HCT116 (cell line): ENCODE measurements around the gene SIX3.

Source experiments
- CTCF ChIP-seq, 3 experiments: fragments of 200-600 bp in 1 of 3; sonication (generic) in 1 of 3; IDR thresholded peaks in 2 of 3; conservative IDR thresholded peaks in 1 of 3; 2 replicates each; pipeline ENCODE4 v1.5.1; 2012 to 2017; ENCODE audit warnings: low read depth in 2 of 3, low read length in 2 of 3, antibody characterized with exemption in 1 of 3, borderline replicate concordance in 1 of 3, control low read depth in 1 of 3, mild to moderate bottlenecking in 1 of 3, mixed read lengths in 1 of 3, mixed run types in 1 of 3, moderate library complexity in 1 of 3; ENCODE audit not compliant: insufficient read depth in 1 of 3
- EGR1 ChIP-seq: IDR thresholded peaks from 2 replicates; pipeline ENCODE4 v1.6.1; 2012; ENCODE audit warnings: low read depth
- EZH2phosphoT487 ChIP-seq: fragments of 200-600 bp; IDR thresholded peaks from 2 replicates; pipeline ENCODE4 v1.6.1; 2018; ENCODE audit warnings: antibody characterized with exemption, borderline replicate concordance
- FOSL1 ChIP-seq: IDR thresholded peaks from 2 replicates; pipeline ENCODE4 v1.6.1; 2012; ENCODE audit warnings: low read depth
- JUND ChIP-seq: IDR thresholded peaks from 2 replicates; pipeline ENCODE4 v1.6.1; 2012
- POLR2A ChIP-seq: IDR thresholded peaks from 2 replicates; pipeline ENCODE4 v1.7.0; 2011; ENCODE audit warnings: borderline replicate concordance; ENCODE audit not compliant: insufficient read depth, insufficient read length; ENCODE audit errors: extremely low read depth
- SP1 ChIP-seq: IDR thresholded peaks from 2 replicates; pipeline ENCODE4 v1.6.1; 2012; ENCODE audit warnings: low read depth
- SRF ChIP-seq: IDR thresholded peaks from 2 replicates; pipeline ENCODE4 v1.6.1; 2012; ENCODE audit warnings: low read depth
- TF ChIP-seq, protein P1 (sequence below): IDR thresholded peaks from 2 replicates; pipeline ENCODE4 v1.6.1; 2012
- TF ChIP-seq, protein P2 (sequence below): IDR thresholded peaks from 2 replicates; pipeline ENCODE4 v1.6.1; 2012; ENCODE audit warnings: low read depth

DNA sequence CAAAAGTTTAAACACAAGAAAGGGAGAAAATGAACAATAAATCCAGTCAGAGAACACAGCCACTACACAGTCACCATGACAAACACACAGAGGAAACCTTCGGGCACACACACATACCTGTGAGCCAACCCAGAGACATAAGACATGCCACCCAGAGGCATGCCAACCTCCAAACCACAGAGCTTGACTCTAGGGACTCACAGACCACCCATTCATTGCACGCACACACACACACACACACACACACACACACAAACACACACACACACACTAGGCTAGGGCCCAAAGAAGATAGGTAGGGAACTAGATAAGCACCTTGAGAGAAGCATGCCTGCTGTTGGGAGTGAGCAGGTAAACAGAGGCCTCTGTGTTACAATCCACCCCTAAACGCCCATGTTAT, 9.1 kb downstream of the SIX3 start:
- TF ChIP-seq EZH2phosphoT487 (no peak), CTCF (IDR thresholded peaks at IDR 0.05 in 2 of 3, conservative IDR thresholded peaks at IDR 0.05 in 1 of 3; ENCODE audit: borderline replicate concordance in 1 of 3, insufficient read depth in 1 of 3, low read depth in 2 of 3, low read length in 2 of 3) (no peak), JUND (no peak), FOSL1 (no peak), POLR2A (no peak), EGR1 (no peak), SRF (no peak), SP1 (no peak)
- TF ChIP-seq, protein P1, sequence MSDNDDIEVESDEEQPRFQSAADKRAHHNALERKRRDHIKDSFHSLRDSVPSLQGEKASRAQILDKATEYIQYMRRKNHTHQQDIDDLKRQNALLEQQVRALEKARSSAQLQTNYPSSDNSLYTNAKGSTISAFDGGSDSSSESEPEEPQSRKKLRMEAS = no peak
- TF ChIP-seq, protein P2, sequence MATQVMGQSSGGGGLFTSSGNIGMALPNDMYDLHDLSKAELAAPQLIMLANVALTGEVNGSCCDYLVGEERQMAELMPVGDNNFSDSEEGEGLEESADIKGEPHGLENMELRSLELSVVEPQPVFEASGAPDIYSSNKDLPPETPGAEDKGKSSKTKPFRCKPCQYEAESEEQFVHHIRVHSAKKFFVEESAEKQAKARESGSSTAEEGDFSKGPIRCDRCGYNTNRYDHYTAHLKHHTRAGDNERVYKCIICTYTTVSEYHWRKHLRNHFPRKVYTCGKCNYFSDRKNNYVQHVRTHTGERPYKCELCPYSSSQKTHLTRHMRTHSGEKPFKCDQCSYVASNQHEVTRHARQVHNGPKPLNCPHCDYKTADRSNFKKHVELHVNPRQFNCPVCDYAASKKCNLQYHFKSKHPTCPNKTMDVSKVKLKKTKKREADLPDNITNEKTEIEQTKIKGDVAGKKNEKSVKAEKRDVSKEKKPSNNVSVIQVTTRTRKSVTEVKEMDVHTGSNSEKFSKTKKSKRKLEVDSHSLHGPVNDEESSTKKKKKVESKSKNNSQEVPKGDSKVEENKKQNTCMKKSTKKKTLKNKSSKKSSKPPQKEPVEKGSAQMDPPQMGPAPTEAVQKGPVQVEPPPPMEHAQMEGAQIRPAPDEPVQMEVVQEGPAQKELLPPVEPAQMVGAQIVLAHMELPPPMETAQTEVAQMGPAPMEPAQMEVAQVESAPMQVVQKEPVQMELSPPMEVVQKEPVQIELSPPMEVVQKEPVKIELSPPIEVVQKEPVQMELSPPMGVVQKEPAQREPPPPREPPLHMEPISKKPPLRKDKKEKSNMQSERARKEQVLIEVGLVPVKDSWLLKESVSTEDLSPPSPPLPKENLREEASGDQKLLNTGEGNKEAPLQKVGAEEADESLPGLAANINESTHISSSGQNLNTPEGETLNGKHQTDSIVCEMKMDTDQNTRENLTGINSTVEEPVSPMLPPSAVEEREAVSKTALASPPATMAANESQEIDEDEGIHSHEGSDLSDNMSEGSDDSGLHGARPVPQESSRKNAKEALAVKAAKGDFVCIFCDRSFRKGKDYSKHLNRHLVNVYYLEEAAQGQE = no peak
